Upper lobe of left lung (tissue), 4 donors: ENCODE measurements around the gene FCER2.

Experiments
- POLR2A ChIP-seq, 4 donors: fragments of 450-650 bp; IDR thresholded peaks; one replicate each; pipeline ENCODE4 v1.5.1; 2016 to 2017; ENCODE audit warnings: antibody characterized with exemption in 4 of 4, mild to moderate bottlenecking in 2 of 4
- POLR2AphosphoS5 ChIP-seq, 2 donors: sonication (generic); formaldehyde crosslinking; IDR thresholded peaks; one replicate each; pipeline ENCODE4 v1.5.1; 2017; ENCODE audit warnings: antibody characterized with exemption in 2 of 2
- TF ChIP-seq, protein P1 (sequence below), 6 experiments: fragments of 450-650 bp in 4 of 6; fragments of 200-600 bp in 2 of 6; sonication (generic) in 2 of 6; IDR thresholded peaks; one replicate each; pipeline ENCODE4 v1.5.1; 2016 to 2019; ENCODE audit warnings: antibody characterized with exemption in 6 of 6

DNA sequence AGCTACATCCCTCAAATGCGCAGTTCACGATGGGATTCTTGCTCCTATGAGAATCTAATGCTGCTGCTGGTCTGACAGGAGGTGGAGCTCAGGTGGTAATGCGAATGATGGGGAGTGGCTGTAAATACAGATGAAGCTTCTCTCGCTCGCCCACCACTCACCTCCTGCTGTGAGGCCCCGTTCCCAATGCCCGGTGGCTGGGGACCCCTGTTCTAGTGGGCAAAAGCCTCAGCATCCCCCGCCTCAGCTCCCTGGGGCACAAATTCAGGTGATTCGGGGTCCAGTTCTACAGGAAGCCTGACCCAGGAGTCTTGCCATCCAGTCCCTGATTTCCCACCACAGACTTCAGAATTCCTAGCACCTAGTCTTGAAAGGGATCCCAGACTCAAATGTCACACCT lies 29.4 kb downstream of the FCER2 start:
- TF ChIP-seq, protein P1, sequence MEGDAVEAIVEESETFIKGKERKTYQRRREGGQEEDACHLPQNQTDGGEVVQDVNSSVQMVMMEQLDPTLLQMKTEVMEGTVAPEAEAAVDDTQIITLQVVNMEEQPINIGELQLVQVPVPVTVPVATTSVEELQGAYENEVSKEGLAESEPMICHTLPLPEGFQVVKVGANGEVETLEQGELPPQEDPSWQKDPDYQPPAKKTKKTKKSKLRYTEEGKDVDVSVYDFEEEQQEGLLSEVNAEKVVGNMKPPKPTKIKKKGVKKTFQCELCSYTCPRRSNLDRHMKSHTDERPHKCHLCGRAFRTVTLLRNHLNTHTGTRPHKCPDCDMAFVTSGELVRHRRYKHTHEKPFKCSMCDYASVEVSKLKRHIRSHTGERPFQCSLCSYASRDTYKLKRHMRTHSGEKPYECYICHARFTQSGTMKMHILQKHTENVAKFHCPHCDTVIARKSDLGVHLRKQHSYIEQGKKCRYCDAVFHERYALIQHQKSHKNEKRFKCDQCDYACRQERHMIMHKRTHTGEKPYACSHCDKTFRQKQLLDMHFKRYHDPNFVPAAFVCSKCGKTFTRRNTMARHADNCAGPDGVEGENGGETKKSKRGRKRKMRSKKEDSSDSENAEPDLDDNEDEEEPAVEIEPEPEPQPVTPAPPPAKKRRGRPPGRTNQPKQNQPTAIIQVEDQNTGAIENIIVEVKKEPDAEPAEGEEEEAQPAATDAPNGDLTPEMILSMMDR (IDR thresholded peaks at IDR 0.05) = no peak
- TF ChIP-seq POLR2AphosphoS5 (IDR thresholded peaks at IDR 0.05) (no peak), POLR2A (IDR thresholded peaks at IDR 0.05) (no peak)
